HG03095 (cell line): ENCODE results near the gene PHF14.

Experiments used
- ATAC-seq: cut with Tn5 transposase; IDR thresholded peaks from one replicate; pipeline ENCODE4 v1.9.1; 2021; ENCODE audit warnings: moderate library complexity; ENCODE audit not compliant: unreplicated experiment

The PHF14 gene

DNA sequence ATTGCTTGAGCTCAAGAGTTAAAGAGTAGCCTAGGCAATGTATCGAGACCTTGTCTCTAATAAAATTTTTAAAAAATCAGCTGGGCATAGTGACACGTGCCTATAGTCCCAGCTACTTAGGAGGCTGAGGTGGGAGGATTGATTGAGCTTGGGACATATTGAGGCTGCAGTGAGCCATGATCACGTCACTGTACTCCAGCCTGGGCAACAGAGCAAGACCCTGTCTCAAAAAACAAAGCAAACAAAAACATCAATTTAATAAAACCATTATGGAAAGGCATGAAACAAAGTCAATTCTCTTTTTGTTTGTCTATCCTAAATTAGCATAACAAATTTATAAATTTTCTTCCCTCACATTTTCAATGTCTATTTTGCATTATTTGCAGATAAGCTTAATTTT is 108.4 kb downstream of the PHF14 start:
- no peak for ATAC-seq

- no peak for ATAC-seq
These were observed 109.0 kb downstream of the PHF14 start for GRCh38 chr7:11082552-11083213.

- no peak for ATAC-seq
These were observed 109.5 kb downstream of the PHF14 start for GRCh38 chr7:11083214-11083568.

DNA sequence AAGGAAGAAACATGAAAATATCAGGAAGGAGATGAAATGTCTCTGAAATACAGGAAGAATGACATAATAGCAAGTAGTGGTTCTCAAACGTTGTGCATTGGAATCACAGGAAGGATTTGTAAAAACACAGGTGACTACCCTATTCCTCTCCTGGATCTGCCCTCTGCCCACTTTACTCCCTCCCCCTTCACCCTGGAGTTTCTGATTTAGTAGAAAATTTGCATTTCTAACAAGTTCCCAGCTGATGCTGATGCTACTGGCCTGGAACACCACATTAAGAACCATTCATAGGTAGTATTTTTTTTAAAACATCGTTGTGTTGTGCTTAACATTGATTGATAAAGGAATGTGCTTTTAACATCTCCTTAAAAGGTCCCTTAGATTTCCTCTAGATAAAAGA is 130.9 kb downstream of the PHF14 start:
- no peak for ATAC-seq

DNA sequence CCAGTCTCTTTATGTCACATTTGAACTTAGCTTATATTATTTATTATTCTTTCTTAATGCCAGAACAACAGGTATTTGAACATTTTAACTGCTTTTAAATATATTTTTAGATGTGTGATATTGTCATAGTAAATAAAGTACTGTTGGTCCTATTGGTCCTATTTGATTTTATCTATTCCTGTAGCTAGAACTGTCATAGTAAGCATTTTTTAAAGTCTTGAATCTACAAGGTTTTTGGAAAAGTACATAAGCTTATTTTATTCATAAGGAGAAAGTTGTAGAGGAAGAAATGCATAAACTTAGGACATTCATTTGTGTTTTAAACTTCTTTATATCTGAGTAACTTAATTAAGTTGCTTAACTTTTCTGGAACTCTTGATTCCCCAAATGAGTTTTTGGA is 136.0 kb downstream of the PHF14 start:
- ATAC-seq = no peak

DNA sequence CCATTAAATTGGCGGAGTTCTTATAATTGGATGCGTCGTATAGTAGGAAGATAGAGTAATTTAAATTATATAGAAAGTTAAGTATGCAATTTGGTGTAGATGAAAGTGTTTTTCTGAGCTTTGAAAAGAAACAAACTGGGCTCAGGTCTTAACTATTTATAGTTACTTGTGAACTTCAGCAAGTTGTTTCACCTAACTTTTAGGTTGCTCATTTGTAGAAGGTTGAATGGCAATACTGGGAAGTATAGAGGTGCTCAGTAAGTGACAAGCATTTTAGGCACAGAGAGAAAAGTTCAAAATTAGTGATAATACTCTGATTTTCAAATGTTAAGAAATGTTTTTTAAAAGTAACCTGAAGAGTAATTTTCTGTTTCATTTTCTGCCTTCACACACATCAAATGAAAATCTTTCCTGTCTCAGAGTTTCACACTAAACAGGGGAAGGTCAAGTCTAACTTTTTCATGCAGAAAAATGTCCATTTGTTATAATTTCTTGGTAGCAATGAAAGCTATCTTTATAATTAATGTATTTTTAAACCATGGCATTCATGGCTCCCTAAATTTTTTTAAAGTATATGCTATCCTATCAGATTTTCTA is 146.5 kb downstream of the PHF14 start:
- ATAC-seq = peak; percentile 69

GRCh38 chr7:11120675-11121220 is 147.1 kb downstream of the PHF14 start:
- peak; percentile 33 for ATAC-seq

- no peak for ATAC-seq
These were observed 151.3 kb downstream of the PHF14 start for GRCh38 chr7:11124856-11125559.

DNA sequence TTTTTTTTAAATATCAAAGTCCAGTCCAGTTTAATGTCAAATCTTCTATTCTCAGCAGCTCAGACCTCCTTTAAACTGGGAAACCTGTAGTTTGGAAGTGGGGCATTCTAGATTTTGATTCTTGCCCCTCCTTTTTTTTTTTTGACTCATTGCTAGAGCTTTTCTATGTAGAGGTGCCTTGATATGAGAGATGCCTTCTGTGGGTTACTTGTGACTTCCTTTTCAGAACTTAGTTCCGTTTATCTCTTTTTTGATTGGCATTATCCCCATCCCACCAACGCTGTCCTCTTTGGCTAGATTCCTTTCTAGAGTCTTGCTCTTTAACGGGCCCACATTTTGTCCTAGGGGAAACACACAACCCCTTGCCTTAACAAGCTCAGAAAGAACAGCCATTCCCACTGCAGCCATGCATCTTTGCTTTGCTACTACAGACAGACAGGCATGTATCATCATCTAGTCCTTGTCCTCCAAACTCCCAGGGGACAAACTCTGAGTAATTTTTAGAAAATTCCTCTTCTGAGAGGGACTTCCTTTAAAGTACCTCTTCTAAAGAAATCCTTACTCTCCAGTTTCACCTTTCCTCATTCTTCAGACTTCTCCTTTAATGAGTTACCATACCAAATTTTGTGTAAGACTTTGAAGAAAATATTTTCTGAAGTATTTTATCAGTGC is 153.6 kb downstream of the PHF14 start:
- ATAC-seq = no peak

DNA sequence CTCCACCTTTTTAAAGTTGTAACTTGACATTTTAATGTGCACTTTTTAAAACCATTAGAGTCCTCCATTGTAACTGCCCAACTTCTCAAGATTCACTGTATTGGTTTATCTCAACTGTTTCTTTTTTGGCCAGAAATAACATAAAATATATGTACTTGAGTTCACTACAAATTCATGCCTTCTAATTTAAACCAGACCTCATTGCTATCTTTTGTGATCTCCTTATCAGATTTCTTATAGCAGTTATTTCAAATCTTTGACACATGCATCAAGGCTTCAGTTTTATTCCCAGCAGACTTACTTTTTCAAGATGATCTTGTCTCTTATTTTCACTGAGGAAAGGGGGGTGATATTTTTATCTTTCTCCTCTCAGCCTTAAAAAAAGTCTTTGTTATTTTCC is 154.3 kb downstream of the PHF14 start:
- no peak for ATAC-seq

DNA sequence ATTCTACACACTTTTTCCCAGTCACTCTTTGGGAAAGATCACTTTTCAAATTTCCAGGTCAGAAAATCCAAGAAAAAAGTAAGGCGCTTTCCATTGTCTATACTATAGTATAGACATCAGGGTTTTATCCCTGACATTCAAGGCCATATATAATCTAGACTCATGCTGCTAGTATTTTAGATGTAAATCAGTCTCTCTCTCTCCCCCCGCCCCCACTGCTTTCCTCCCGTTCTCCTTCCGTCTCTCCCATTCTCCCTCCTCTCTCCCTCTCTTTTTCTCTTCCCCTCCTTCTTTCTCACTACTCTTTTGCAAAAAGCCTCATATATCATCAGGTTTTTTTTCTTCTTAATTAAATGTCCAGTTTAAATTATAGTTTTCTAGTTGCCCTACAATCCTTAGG is 154.8 kb downstream of the PHF14 start:
- ATAC-seq = no peak

DNA sequence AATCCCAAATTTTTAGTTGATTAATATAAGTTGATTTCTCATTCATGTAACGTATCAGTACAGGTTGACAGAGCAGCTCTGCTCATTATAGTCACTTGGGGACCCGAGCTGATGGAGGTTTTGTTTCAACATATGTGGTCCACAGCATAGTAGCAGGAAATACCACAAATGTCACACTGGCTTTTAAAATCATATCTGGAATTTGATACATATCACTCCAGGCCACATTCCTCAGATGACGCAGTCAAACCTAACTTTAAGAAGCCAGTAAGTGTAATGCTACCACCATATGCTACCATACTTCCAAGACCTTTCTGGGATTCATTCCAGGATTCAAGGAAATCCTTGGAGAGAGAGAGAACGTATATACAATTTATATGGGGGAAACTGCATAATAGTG is 156.3 kb downstream of the PHF14 start:
- no peak for ATAC-seq

- no peak for ATAC-seq
These were observed 156.9 kb downstream of the PHF14 start for GRCh38 chr7:11130601-11131000.

- no peak for ATAC-seq
These were observed 159.8 kb downstream of the PHF14 start for GRCh38 chr7:11133436-11133959.

DNA sequence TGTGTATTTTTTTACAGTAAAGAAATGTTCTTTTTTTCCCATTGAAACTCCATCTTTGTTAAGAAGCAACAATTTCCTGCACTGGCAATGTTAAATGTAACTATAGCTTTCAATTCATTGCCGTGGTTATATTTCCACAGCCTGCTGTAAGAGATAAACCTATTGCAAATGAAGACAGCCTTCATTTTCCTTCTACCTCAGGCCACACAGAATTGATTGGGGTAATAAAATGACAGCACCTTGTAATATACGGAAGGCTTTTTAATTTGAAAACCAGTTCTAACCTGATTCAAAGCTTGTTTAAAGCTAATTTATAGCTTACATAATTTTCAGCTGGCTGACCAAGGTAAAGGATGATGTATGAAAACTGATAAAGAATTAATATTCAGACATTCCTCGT is 161.9 kb downstream of the PHF14 start:
- no peak for ATAC-seq

- ATAC-seq = no peak
These were observed 167.9 kb downstream of the PHF14 start for GRCh38 chr7:11141541-11141940.

DNA sequence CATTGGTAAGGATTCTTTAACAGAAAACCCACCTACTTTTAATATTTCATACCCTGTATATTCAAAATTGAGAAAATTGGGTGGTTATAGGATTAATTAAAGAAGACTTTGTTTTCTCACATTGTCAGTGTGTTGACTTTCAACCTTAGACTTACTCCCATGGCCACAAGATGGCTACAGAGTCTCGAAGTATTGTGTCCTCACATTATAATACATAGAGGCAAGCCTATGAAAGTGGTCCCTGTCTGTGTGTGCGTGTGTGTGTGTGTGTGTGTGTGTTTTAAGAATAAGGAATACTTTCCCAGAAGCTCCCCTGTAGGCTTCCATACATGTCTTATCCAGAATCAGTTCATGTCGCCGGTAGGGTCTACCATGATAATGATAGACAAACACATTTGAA is 180.0 kb downstream of the PHF14 start:
- ATAC-seq = no peak

DNA sequence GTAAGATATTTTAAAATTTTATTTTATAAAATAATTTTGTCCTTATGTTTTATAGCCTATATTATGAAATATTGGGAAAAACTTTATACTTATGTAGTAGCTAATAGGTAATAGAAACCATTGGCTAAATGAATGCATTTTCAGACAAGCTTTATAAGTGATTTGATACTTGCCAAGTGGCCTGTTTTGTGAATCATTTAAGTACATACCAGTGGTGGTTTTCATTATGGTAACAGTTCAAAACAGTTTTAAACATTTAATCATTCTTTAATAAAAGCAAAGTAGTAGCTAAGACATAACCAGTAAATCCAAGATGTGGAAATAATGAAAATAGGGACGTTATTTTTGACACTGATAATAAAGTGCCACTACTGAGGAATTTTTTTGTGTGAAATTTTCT is 182.2 kb downstream of the PHF14 start:
- no peak for ATAC-seq

- ATAC-seq = no peak
These were observed 187.8 kb downstream of the PHF14 start for GRCh38 chr7:11161499-11161898.

DNA sequence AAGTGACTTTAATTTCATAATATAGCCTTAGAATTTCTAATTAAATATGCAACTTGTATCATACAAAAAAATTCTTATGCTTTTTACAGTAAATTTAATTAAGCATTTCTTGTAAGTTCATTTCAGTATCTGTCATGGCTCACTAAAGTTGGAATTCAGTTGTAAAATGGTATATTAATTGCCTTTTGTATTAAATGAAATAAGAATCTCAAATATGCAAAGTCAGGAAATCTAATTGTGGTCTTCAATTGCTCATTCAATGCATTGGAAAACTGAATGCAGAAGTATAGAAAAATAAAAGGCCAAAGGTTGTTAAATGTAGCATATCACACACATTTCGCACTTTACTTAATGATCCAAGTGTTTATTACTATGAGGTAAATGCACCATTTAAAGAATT is 189.5 kb downstream of the PHF14 start:
- ATAC-seq = no peak

DNA sequence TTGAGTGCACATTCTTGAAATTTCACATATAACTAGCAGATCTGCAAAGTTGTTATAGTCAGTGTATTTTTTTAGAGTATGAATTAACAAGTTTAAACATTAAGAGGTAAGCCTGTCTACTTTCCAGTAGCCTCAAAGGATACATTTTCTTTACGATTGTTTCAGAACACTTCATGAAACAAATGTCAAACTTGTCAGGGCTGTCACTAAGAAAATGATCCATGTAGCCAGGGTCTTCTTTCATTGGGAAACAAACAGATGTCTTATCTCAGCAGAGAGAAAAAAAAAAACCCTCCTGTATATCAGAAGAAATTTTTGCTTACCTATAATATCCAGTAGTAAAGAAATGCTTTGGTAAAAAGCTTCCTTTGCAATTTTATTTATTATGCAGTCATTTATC is 192.4 kb downstream of the PHF14 start:
- no peak for ATAC-seq
